Transverse colon (tissue), 4 donors: ENCODE measurements around the gene TCF3. TPM values are rescaled to one million over a fixed set of nuclear protein-coding genes. Genes with fewer than 3 reads are reported as not detected.

Experiments
- DNase-seq: peaks from one replicate; pipeline ENCODE4 v3.0.0-alpha.2; 2019
- H3K27ac ChIP-seq, 4 donors: fragments of 200-600 bp; sonication (generic); 2 replicates each; pipeline ENCODE4 v1.5.1; 2016 to 2018; ENCODE audit warnings: inconsistent platforms in 4 of 4
- H3K27me3 ChIP-seq: fragments of 200-600 bp; sonication (generic); 2 replicates; pipeline ENCODE4 v1.5.1; 2017; ENCODE audit warnings: inconsistent platforms
- H3K36me3 ChIP-seq, 4 donors: fragments of 200-600 bp; sonication (generic); 2 replicates each; pipeline ENCODE4 v1.5.1; 2017 to 2019; ENCODE audit warnings: inconsistent platforms in 4 of 4
- H3K4me1 ChIP-seq, 4 donors: fragments of 200-600 bp; sonication (generic); 2 replicates each; pipeline ENCODE4 v1.5.1; 2017 to 2020; ENCODE audit warnings: inconsistent platforms in 4 of 4
- H3K4me3 ChIP-seq, 4 donors: fragments of 200-600 bp; sonication (generic); 1 replicate in 1 of 4; 2 replicates in 3 of 4; pipeline versions ENCODE4 v1.5.1 to v1.6.1; 2017 to 2019; ENCODE audit warnings: inconsistent platforms in 4 of 4
- H3K9me3 ChIP-seq, 2 donors: fragments of 200-600 bp; sonication (generic); 2 replicates each; pipeline ENCODE4 v1.5.1; 2017 to 2019; ENCODE audit warnings: inconsistent platforms in 2 of 2
- EP300 ChIP-seq: sonication (generic); formaldehyde crosslinking; IDR thresholded peaks from one replicate; pipeline ENCODE4 v1.6.1; 2017; ENCODE audit warnings: antibody characterized with exemption, low read depth
- POLR2A ChIP-seq: fragments of 450-650 bp; IDR thresholded peaks from one replicate; pipeline ENCODE4 v1.6.1; 2016; ENCODE audit warnings: antibody characterized with exemption, mild to moderate bottlenecking, moderate library complexity
- POLR2AphosphoS5 ChIP-seq, 3 donors: sonication (generic); formaldehyde crosslinking; IDR thresholded peaks; one replicate each; pipeline ENCODE4 v1.6.1; 2016; ENCODE audit warnings: antibody characterized with exemption in 3 of 3
- WGBS, 2 donors: methylation state at CpG; one replicate each; pipeline ENCODE4 v1.1.5; 2018; ENCODE audit warnings: low coverage in 1 of 2; 5-methylcytosine and 5-hydroxymethylcytosine counted together
- in situ Hi-C, 4 donors: fragments of 200-750 bp; cut with MboI; loops; one replicate each; pipeline versions ENCODE4 v1.15.0 to v1.15.1; 2017; ENCODE audit warnings: low sequenced_read_pairs in 3 of 4, low pct_ligation_motif_present in 1 of 4, low pct_unique_long_range_greater_than_20kb in 1 of 4
- intact Hi-C: fragments of 100-400 bp; cut with DNase I; formaldehyde crosslinking; loops from one replicate; pipeline ENCODE4 v1.15.1; 2023; ENCODE audit warnings: low total_unique reads
- total RNA-seq, 4 donors: library from RNA; depleted of rRNA; stranded (reverse); fragments of >200 nt; gene quantifications; one replicate each; pipeline ENCODE4 v1.1.0, GENCODE V29; 2016
- TF ChIP-seq, protein P1 (sequence below), 5 experiments: fragments of 200-600 bp in 3 of 5; fragments of 450-650 bp in 2 of 5; sonication (generic) in 3 of 5; IDR thresholded peaks; 1 replicate in 2 of 5; 2 replicates in 3 of 5; pipeline ENCODE4 v1.5.1; 2016 to 2017; ENCODE audit warnings: antibody characterized with exemption in 5 of 5, inconsistent platforms in 3 of 5, mild to moderate bottlenecking in 2 of 5, moderate library complexity in 1 of 5

Gene TCF3
- total RNA-seq, 4 donors from 2014 or later = 55.9 to 160 (median 79.7) TPM

DNA sequence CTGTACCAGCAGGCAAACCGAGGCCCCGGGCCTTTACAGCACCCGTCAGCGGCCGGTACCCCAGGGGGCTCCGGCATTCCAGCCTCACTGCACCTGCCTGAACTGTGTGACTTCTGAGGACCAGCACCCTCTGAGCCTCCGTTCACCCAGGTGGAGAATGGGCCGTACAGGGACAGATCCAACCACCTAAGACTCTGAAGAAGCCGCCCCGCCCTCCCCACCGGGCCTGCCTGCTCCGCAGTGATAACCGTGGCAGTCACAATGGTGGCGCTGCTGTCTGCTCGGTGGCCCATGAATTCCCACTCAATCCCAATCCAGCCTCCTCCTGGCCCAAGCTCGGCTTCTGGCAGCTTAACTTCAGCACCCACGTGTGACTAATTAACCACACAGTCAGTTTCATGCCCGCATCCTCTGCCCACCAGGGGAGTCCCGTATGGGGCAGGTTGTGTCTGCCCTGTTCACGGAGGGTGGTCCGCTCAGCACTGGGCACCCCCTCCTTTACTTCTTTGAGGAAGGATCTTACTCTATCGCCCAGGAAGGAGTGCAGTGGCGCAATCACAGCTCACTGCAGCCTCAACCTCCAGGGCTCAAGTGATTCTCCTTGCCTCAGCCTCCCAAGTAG is 3.4 kb downstream of the TCF3 start:
- H3K4me1 ChIP-seq = peaks cover 8 to 21% (median 11%) of the 10 kb centered on the region in 4 donors
- H3K4me3 ChIP-seq = no peak overlapping the region
- no peaks in the 10 kb centered on the region for H3K9me3 ChIP-seq
- peak overlapping the region in 3 of 4 donors; percentile 13 to 88 (median 44) for H3K27ac ChIP-seq
- in situ Hi-C loops (no loop called here), intact Hi-C loops (no loop called here)
- no peaks in the 10 kb centered on the region for H3K27me3 ChIP-seq
- H3K36me3 ChIP-seq = peaks cover 0 to 1% (median 0%) of the 10 kb centered on the region in 4 donors
- no peak for TF ChIP-seq POLR2AphosphoS5 (IDR thresholded peaks at IDR 0.05)
- TF ChIP-seq POLR2A = no peak
- TF ChIP-seq, protein P1, sequence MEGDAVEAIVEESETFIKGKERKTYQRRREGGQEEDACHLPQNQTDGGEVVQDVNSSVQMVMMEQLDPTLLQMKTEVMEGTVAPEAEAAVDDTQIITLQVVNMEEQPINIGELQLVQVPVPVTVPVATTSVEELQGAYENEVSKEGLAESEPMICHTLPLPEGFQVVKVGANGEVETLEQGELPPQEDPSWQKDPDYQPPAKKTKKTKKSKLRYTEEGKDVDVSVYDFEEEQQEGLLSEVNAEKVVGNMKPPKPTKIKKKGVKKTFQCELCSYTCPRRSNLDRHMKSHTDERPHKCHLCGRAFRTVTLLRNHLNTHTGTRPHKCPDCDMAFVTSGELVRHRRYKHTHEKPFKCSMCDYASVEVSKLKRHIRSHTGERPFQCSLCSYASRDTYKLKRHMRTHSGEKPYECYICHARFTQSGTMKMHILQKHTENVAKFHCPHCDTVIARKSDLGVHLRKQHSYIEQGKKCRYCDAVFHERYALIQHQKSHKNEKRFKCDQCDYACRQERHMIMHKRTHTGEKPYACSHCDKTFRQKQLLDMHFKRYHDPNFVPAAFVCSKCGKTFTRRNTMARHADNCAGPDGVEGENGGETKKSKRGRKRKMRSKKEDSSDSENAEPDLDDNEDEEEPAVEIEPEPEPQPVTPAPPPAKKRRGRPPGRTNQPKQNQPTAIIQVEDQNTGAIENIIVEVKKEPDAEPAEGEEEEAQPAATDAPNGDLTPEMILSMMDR (IDR thresholded peaks at IDR 0.05) = no peak
- peak; percentile 50 for DNase-seq
- WGBS, 2 donors = 75% methylated on average over 23 of the region's 23 CpGs; no CpG with 5 or more reads in 1 of the 2 donors

DNA sequence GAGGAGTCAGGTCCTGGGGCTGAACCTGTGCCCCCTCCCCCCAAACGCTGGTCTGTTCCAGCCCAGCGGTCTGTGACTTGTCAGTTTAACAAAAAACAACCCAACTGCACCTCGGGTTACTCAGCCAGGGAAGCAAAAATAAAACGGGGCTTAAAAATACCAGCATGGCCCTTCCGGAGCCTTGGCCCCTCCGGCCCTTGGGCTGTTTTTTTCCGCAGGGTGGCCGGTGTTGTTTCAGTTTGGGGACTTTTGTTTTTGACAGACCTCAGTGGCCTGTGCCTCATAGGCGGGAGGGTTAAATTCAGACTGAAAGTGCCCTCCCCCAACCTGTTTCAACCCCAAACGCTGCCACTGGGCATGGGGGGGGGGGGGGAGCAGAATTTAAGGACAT is 4.0 kb downstream of the TCF3 start:
- Histone ChIP-seq H3K4me3 (no peak overlapping the region), H3K27ac (peak overlapping the region in 2 of 4 donors; percentile 44 to 88), H3K9me3 (no peaks in the 10 kb centered on the region), H3K27me3 (no peaks in the 10 kb centered on the region), H3K36me3 (peaks cover 0 to 4% (median 0%) of the 10 kb centered on the region in 4 donors), H3K4me1 (peaks cover 8 to 18% (median 11%) of the 10 kb centered on the region in 4 donors)
- in situ Hi-C loops (no loop called here), intact Hi-C loops (no loop called here)
- TF ChIP-seq POLR2A (no peak), POLR2AphosphoS5 (IDR thresholded peaks at IDR 0.05) (no peak), EP300 (no peak)
- TF ChIP-seq, protein P1 (IDR thresholded peaks at IDR 0.05) = no peak
- WGBS, 2 donors = 60% methylated on average over 10 of the region's 10 CpGs; no CpG with 5 or more reads in 1 of the 2 donors
- DNase-seq = peak; percentile 61

DNA sequence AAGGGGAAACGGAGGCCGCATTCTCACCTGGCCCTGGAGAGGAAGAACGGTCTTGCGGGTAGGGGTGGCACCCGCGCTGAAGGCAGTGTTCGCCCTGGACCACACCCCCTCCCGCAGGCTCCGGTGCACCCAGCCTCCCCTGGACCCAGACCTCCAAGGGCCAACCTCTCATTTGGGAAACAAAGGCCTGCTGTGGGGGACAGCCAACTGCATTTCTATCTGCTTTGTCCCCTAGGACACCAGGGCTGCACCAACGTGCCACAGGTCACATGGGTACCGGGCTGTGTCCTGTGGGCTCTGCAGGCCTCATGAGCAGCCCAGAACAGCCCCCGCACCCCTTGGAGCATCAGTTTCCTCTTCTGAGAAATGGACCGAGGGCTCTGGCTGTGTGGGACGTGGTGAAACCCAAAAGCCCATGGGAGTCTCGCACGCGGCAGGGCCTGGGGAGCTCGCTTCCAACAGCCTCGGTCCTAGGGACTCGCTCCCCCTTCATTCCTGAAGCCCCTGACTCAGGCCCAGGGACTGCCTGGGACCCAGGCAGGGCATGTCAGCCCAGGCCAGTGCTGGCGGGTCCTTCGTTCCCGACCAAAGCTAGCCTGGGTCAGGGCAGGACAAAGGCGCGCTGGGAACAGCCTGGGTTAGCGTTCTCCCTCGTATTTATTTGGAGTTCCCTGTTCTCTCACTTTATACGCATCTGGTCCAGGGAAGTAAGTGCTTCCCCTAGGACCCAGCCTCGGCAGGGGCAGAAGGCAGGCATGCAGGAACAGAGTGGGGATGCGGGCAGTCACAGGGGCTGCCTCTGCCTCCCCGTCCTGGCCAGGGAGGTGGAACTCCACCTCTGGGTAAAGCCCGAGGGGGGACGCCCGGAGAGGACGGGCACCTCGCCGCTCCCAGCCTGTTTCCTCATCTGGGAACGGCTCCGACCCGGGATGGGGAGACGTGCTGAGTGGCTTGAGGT is 4.6 kb downstream of the TCF3 start:
- Histone ChIP-seq H3K4me3 (no peak overlapping the region), H3K36me3 (peaks cover 0 to 4% (median 0%) of the 10 kb centered on the region in 4 donors), H3K27ac (peak overlapping the region in 2 of 4 donors; percentile 15 to 88), H3K9me3 (no peaks in the 10 kb centered on the region), H3K4me1 (peaks cover 8 to 15% (median 11%) of the 10 kb centered on the region in 4 donors), H3K27me3 (no peaks in the 10 kb centered on the region)
- DNase-seq = no peak
- TF ChIP-seq POLR2A (no peak), EP300 (no peak)
- in situ Hi-C loops (no loop called here), intact Hi-C loops (no loop called here)
- WGBS, 2 donors = 60 to 90% methylated on average over 2 to 39 of the region's 41 CpGs

DNA sequence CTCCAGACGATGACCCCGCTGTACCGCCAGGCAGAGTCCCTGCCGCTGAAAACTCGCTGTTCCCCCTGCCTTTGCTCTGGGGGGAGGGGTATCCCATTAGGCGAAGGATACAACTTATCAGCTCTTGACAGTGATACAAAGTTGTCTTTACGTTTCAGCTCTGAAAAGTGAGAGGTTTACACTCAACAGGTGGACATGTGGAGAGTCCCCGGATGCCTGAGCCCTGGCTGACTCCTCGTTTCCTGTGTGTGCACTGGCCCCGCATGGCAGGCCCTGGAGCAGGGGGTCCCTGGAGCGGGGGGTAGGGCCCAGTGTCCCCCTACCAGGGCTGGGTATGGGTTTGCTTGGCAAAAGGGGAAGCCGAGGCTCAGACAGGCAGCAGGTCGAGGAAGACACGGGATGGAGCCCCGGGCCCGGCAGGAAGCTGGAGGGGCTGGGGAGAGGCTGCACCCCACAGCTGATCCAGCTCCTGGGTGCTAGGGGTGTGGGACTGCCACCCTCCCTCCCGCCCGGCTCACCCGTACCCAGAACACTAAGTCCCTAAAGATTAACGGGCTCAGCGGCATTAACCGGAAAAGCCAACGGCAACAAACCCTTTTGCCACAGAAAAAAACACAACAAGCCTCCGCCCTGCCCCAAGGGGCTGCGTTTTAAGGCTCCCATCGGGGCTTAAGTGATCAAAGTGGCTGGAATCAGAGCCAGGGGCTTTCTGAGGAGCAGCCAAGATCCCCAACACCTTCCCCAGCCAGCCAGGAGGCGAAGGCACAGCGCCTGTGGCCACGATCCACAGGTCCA is 5.6 kb downstream of the TCF3 start:
- peaks cover 8 to 15% (median 11%) of the 10 kb centered on the region in 4 donors for H3K4me1 ChIP-seq
- TF ChIP-seq, protein P1 (IDR thresholded peaks at IDR 0.05) = no peak
- TF ChIP-seq POLR2AphosphoS5 (IDR thresholded peaks at IDR 0.05) (no peak), EP300 (no peak), POLR2A (no peak)
- no peaks in the 10 kb centered on the region for H3K27me3 ChIP-seq
- no peaks in the 10 kb centered on the region for H3K9me3 ChIP-seq
- intact Hi-C loops (no loop called here), in situ Hi-C loops (no loop called here)
- peaks cover 0 to 4% (median 0%) of the 10 kb centered on the region in 4 donors for H3K36me3 ChIP-seq
- no peak overlapping the region for H3K27ac ChIP-seq
- no peak overlapping the region for H3K4me3 ChIP-seq
- DNase-seq = no peak
- WGBS, 2 donors = 80% methylated on average over 29 of the region's 29 CpGs; no CpG with 5 or more reads in 1 of the 2 donors
